Dermis microvascular lymphatic vessel endothelial cell (primary cell): Measurements from ENCODE around the gene FREM2. TPM values are rescaled to one million over a fixed set of nuclear protein-coding genes. Genes with fewer than 3 reads are reported as not detected.

Experiments used
- DNase-seq, 2 donors: peaks; one replicate each; pipeline versions ENCODE4 v3.0.0 to v3.0.0-alpha.2; 2010; ENCODE audit warnings: low read depth in 2 of 2
- total RNA-seq: library from RNA; depleted of rRNA; stranded (reverse); fragments of >200 nt; gene quantifications from 2 replicates; pipeline ENCODE4 v1.2.1, GENCODE V29; 2014

FREM2 gene
- total RNA-seq, 1 donor from 2014 or later: not detected

DNA sequence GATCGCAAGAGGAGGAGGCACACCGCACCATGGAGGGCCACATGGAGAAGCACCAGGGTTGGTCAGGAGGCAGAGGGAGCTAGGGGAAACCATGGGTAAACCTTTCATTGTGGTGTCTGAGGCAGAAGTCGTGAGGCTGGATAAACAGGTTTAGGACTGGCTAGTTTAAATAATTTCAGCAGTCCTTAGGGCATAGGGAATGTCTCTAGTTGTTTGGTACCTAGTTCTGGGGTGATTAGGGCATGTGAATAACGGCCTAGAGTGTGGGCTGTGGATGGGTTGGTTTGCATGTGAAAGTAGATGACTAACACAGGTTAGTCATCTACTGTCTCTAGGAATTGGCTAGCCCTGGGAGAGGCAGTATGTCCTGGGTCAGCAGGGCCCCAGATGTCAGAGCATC lies 201.4 kb downstream of the FREM2 start:
- DNase-seq: no peak

DNA sequence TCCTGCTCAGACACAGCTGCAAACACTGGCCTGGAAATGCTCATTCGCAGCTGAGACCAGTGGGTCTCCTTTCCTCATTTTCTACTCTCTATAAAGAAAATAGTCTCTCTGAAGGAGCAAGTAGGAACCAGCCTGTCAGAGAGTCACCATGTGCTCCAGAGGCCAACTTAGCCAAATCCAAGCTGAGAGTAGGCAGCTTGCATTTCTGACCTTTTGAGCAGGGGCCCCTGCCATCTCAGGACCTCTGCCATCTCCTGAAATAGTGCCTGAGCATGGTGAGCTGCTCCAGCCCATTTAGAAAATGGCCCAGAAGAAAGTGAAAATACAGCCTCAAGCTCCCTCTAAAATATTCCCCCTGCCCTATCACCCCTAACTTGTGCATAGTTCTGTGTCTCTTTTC lies 208.2 kb downstream of the FREM2 start:
- DNase-seq: no peak

DNA sequence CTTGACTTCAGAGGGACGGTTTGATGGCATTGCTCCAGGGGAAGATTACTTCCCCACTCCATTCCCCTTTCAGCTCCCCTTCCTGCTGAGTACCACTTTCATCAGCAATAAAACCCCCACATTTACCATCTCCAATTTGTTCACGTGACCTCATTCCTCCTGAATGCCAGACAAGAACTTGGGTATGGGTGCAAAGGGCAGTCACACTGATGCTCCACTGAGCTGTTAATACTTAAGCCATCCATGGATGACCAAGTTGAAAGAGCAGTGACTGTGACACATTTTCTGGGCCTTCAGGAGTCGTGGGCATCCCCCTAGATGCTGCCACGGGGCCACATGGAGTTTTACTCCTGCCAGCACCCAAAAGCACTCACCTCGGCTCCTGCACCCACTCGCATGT lies 210.6 kb downstream of the FREM2 start:
- no peak for DNase-seq

DNA sequence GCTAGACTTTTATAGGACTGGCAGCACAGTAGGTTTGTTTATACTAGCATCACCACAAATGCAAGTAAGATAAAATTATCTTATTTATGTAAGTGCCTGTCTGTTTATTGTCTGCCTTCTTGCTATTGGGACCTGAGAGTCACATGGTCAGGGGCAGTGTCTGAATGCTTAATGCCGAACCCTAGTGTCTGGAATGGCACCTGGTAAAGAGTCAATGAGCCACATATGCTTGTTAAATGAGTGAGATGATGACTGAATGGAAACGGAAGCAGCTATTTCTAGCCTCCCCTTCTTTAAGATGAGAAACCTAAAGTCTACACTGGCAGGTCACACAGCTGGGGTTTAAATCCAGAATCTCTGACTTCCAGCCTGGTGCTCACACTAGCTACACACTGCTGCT lies 211.6 kb downstream of the FREM2 start:
- DNase-seq: no peak

DNA sequence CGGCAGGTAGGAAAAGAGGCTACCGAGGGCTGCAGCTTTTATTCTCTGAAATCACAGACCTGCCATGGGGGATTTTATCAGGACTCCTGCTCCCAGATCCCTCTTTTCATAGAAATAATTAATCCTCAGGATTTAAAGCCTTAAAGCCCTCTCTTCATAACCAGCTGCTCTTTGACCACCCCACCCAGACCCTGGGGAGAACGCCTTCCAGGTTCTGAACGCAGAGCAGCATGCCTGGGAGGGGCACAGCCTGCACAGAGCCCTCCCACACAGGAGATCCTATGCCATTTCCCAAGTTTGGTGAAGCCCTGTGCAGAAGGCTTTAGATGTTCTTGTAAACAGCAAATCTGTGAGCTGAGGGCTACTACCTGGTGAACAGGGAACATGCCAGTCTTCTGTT lies 212.7 kb downstream of the FREM2 start:
- no peak for DNase-seq

DNA sequence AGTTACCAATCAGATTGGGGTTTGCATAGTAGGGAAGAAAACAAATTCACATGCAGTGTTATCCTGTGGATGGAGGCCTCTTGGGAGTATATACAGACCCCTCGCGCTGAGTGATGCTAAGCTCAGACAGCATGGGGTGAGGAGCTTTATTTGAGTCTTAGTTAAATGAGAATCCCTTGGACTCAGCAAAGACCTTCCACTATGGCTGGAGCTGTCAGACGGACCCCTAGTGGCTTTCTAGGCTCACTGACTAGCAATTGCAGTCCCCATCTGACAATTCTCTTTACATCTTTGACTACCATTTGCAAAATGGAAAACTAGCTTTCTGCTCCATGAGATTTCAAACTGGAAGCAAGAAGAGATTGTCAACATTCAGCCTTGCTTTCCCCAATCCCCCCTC lies 213.3 kb downstream of the FREM2 start:
- no peak for DNase-seq

DNA sequence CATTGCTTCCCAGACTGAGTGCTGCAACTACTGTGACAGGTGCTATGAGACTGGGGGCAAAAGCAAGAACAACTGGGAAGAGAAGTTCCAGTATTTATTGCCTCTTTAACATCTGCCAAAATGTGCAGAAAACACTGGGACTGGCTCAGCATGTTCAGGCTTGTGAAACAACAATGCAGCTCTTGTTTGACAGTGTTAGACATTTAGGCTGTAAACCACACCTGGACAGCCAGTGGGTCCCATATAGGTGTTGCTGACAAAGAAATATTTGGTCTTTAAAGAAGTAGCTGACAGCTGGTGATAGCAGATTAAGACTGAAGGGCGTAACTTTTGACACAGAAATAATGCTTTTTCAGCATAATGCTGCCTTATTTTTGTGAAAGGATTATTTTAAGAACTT lies 215.7 kb downstream of the FREM2 start:
- DNase-seq: no peak

DNA sequence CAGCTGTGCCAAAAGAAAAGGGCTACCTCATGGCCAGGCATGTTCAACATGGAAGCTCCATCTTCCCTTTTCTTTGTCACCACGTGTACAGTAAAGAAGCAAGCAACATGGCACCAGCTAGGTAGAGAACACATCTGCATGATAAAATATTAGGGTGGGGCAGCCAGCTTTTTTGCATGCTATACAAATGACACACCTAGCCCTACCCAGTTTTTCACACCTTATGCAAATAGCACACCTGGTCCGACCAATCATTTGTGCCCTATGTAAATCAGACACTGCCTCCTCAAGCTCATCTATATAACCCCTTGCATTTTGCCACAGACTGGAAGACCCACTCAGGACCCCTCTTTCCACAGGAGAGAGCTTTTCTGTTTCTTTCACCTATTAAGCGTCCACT lies 218.2 kb downstream of the FREM2 start:
- DNase-seq: no peak

DNA sequence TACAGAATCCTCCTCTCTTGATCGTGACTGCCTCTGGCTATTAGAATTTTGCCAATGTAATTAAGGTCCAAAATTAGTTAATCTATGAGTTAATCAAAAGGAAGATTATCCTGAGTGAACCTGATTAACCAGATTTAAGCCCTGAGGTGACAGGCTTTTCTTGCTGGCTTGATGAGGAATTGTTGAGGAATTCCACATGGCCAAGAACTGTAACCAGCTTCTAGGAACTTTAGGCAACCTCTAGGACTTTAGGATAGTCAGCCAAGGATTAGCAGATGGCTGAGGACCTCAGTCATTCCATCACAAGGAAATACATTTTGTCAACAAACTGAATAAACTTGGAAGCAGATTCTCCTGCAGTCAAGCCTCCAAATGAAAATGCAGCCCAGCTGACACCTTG lies 219.0 kb downstream of the FREM2 start:
- DNase-seq: no peak

DNA sequence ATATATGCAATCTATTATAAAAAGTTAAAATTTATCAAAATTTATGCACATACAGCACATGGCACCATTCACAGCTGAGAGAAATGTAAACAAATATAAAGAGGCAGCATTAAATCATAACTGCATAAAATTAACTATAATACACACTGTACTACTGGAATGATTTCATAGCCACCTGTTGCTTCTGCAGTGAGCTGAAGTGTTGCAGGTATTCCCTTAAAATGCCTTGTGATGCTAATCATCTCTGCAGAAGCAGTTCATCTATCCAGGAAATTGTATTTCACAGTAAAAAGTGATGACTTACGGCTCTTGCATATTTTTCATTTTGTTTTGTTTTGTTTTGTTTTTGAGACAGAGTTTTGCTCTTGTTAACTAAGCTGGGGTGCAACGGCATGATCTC lies 221.7 kb downstream of the FREM2 start:
- DNase-seq: no peak

DNA sequence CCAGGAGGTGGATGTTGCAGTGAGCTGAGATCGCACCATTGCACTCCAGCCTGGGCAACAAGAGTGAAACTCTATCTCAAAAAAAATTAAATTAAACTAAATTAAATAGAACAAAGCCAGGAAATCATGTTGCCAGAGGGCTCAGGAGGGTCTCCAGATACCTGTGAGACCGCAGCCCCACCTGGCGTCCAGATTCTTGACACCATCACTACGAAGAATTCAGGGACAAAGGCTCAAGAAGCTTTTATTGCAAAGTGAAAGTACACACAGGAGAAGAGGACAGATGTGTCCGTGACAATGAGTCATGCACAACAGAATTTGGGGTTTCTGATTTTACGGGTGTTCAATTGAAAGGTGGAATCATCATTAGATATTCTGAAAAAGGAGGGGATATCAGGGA lies 227.2 kb downstream of the FREM2 start:
- no peak for DNase-seq

DNA sequence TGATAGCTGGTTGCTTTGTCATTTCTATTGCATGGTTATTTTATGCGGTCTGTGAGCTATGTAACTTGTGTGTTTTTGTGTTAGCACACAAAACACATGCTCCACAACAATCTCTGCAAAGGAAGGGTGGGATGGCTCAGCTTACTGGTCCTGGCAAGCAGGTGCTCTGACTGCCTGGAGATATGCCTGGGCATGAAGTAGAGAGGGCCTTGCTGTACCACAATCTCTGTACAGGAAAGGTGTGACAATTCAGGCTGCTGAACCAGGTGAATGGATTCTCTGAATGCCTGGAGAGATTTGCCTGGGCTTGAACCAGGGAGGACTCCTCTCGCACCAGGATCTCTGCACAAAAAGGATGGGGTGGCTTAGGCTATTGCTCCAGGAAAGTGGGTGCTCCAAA lies 234.2 kb downstream of the FREM2 start:
- no peak for DNase-seq

DNA sequence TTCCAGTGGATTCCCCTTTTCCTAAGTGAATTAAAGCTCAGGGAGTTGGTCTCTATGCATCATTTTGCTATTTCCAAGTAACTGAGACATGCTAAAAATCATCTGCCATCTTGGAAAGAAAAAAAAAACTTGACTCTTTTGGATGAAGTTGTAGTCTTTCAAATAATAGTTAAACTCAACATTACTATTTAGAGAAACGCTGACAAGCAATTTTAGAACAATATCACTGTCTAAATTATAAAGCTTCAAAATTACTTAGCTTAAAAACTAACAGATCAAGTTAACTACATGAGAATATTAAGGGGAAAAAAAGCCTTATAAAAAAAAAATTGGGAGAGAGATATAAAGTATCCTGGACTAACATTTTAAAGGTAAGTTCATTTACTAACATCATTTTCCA lies 235.3 kb downstream of the FREM2 start:
- no peak for DNase-seq

DNA sequence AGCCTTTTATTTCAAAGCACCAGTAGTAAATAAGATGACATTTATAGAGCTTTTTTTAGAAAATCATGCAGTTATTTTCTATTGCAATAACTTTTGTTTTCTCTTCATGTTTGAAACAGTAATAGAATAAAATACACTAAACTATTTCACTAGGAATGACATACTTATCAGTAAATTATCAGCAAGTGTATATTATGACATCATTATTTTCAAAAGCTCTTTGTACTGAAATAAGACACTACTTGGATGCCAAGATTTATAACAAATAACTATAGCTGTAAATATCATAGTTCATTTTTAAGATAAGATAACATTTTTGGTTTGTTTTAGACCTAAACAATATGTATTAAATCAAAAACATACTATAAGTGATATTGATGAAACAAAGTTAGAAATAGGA lies 246.9 kb downstream of the FREM2 start:
- no peak for DNase-seq
